Colon (tissue), 2 donors: ENCODE results near the gene CXorf65.

Experiments
- FAIRE-seq: peaks from 2 replicates; lab custom pipeline; 2012; peaks lifted over from hg19 to GRCh38; lab: Jason Lieb, UNC
- donor health status: control.
- donor health status: control.

CXorf65 gene

DNA sequence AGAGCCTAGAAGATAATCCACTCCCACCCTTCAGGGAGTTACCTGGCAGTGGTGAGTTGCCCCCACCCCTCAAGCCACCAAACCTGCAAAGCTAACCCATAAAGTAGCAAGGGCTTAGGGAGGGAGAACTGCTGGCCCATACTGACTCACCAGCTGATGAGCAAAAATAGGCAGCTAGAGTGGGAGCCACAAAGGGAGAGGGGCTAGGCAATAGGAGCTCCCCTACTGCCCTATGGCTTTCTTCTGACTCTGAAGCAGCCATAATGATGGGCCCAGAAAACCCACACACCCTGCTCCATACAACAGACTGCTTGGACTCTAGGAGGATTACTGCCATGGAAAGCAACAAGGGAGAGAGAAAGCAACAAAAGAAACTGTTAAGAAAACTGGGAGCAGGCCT is 46.4 kb downstream of the CXorf65 start:
- no peak for FAIRE-seq

DNA sequence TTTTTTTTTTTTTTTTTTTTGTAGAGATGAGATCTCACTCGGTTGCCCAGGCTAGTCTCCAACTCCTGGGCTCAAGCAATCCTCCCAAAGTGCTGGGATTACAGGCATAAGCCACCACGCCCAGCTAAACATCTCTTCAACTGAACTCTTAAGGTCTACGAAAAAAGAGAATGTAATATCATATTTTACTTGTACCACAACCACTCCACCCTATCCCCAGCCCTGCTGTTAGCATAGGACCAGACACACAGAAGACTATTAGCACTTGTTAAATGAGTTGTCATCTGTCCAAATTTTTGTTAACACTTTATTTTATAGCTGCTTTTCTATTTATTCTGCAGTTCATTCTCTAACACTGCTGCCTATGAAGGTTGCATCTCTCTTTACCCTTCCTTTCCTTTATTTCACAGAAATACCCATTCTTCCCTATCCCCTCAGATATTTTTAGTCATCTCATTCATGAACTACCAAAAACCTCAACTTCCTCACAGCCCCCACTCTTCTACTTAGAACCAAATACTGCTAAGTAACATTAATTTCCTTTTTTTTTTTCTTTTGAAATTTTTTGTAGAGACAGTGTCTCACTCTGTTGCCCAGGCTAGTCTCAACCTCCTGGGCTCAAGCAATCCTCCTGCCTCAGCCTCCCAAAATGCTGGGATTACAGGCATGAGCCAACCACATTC is 48.6 kb downstream of the CXorf65 start:
- no peak for FAIRE-seq

DNA sequence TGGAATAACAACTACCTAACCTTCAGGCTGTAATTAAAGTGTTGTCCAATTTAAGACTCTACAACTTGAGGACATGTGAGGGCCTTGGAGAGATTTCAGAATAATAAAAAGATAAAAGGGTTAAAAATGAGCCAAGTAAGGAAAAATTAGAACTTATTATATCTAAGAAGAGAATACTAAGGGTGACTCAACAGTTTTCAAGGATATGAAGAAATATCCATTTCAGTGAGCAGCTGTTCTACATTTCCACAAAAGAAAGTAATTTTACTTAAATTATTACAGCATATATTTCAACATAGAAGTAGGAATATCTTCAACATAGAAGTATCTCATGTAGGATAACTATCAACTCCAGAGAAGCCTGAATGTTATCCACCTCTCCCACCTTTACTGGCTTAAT is 49.7 kb downstream of the CXorf65 start:
- no peak for FAIRE-seq
